SK-N-SH (cell line): ENCODE results near the gene PITPNM3. TPM values are rescaled to one million over a fixed set of nuclear protein-coding genes. Genes with fewer than 3 reads are reported as not detected.
A peak's percentile ranks its signal among the peaks of the same experiment; 100 is the strongest.

Source experiments
- CTCF ChIA-PET: fragments of 300-600, 350-600 bp; formaldehyde crosslinking; extraction: SDS; loops from one replicate; lab custom pipeline; 2021; lab: Yijun Ruan, JAX
- POLR2A ChIA-PET: fragments of 350-600 bp; sonication (Branson Sonifier 250); formaldehyde crosslinking; extraction: SDS; loops from one replicate; lab custom pipeline; 2020; ENCODE audit warnings: antibody characterized with exemption, inconsistent platforms; lab: Yijun Ruan, JAX
- DNase-seq: peaks from one replicate; pipeline ENCODE4 v3.0.0; 2012
- H2AFZ ChIP-seq: fragments of 200-600 bp; sonication (generic); 2 replicates; pipeline ENCODE4 v1.8.1; 2016; ENCODE audit warnings: antibody characterized with exemption, mild to moderate bottlenecking, low read depth
- H3F3A ChIP-seq: fragments of 200-600 bp; sonication (generic); replicated peaks from 2 replicates; pipeline ENCODE3; 2016; ENCODE audit warnings: antibody characterized with exemption, mild to moderate bottlenecking; ENCODE audit not compliant: insufficient read depth
- H3K27ac ChIP-seq, 2 experiments: fragments of 200-500 bp in 1 of 2; fragments of 200-600 bp in 1 of 2; sonication (Bioruptor generic) in 1 of 2; sonication (generic), shearing (Covaris generic) in 1 of 2; 2 replicates each; pipeline versions ENCODE4 v1.5.1 to v1.6.1; 2014 to 2016; ENCODE audit warnings: low read depth in 2 of 2, inconsistent platforms in 1 of 2, low read length in 1 of 2, mild to moderate bottlenecking in 1 of 2, mixed read lengths in 1 of 2
- H3K27me3 ChIP-seq: fragments of 200-600 bp; sonication (generic), shearing (Covaris generic); 2 replicates; pipeline ENCODE4 v1.6.1; 2016; ENCODE audit warnings: mixed run types; ENCODE audit not compliant: insufficient read depth
- H3K36me3 ChIP-seq, 2 experiments: fragments of 200-500 bp in 1 of 2; fragments of 200-600 bp in 1 of 2; sonication (Bioruptor generic) in 1 of 2; sonication (generic) in 1 of 2; replicated peaks in 1 of 2; 2 replicates each; pipeline versions ENCODE3 to v1.5.1; 2014 to 2016; ENCODE audit warnings: low read length in 1 of 2, mild to moderate bottlenecking in 1 of 2; ENCODE audit not compliant: insufficient read depth in 2 of 2, control insufficient read depth in 1 of 2
- H3K4me1 ChIP-seq, 2 experiments: fragments of 200-500 bp in 1 of 2; fragments of 200-600 bp in 1 of 2; sonication (Bioruptor generic) in 1 of 2; sonication (generic), shearing (Covaris generic) in 1 of 2; 2 replicates each; pipeline versions ENCODE4 v1.5.1 to v1.6.1; 2014 to 2016; ENCODE audit warnings: low read depth in 1 of 2, low read length in 1 of 2, mixed run types in 1 of 2; ENCODE audit not compliant: insufficient read depth in 2 of 2, control insufficient read depth in 1 of 2
- H3K4me2 ChIP-seq: fragments of 200-600 bp; sonication (generic), shearing (Covaris generic); 2 replicates; pipeline ENCODE4 v1.6.1; 2017; ENCODE audit warnings: mixed run types
- H3K4me3 ChIP-seq, 2 experiments: fragments of 200-500 bp in 1 of 2; fragments of 200-600 bp in 1 of 2; sonication (Bioruptor generic) in 1 of 2; sonication (generic), shearing (Covaris generic) in 1 of 2; 2 replicates each; pipeline versions ENCODE4 v1.5.1 to v1.8.1; 2014 to 2016; ENCODE audit warnings: low read depth in 2 of 2, inconsistent platforms in 1 of 2, low read length in 1 of 2, mild to moderate bottlenecking in 1 of 2, mixed read lengths in 1 of 2, moderate library complexity in 1 of 2
- H3K79me2 ChIP-seq: fragments of 200-600 bp; sonication (generic); 2 replicates; pipeline ENCODE4 v1.8.1; 2017; ENCODE audit warnings: mild to moderate bottlenecking; ENCODE audit not compliant: insufficient read depth
- H3K9ac ChIP-seq: fragments of 200-600 bp; sonication (generic); 2 replicates; pipeline ENCODE4 v1.6.1; 2017; ENCODE audit warnings: mixed run types
- H3K9me2 ChIP-seq: fragments of 200-600 bp; sonication (generic); 2 replicates; pipeline ENCODE4 v1.6.1; 2017; ENCODE audit warnings: mixed run types
- H3K9me3 ChIP-seq: fragments of 200-600 bp; sonication (generic); 2 replicates; pipeline ENCODE4 v1.6.1; 2017; ENCODE audit warnings: mixed run types, mild to moderate bottlenecking, moderate library complexity
- H4K20me1 ChIP-seq: fragments of 200-600 bp; sonication (generic); 2 replicates; pipeline ENCODE4 v1.6.1; 2017; ENCODE audit warnings: mild to moderate bottlenecking, mixed run types; ENCODE audit not compliant: insufficient read depth
- CHD2 ChIP-seq: fragments of 150-350 bp; IDR thresholded peaks from 2 replicates; pipeline ENCODE4 v1.6.1; 2018; ENCODE audit warnings: low read length; ENCODE audit not compliant: partially characterized antibody
- ELF1 ChIP-seq: IDR thresholded peaks from 2 replicates; pipeline ENCODE4 v1.4.0; 2012
- FOSL2 ChIP-seq: IDR thresholded peaks from 2 replicates; pipeline ENCODE4 v1.4.0; 2012; ENCODE audit warnings: low read depth, mild to moderate bottlenecking, moderate library complexity, borderline replicate concordance
- FOXJ3 ChIP-seq: sonication (generic); formaldehyde crosslinking; IDR thresholded peaks from 2 replicates; pipeline ENCODE4 v1.5.1; 2020; ENCODE audit warnings: mild to moderate bottlenecking, missing genetic modification reagents
- FOXM1 ChIP-seq: IDR thresholded peaks from 2 replicates; pipeline ENCODE4 v1.4.0; 2012; ENCODE audit warnings: low read depth, mild to moderate bottlenecking
- GABPA ChIP-seq: IDR thresholded peaks from 2 replicates; pipeline ENCODE4 v1.4.0; 2012; ENCODE audit warnings: low read depth, mild to moderate bottlenecking
- GATA2 ChIP-seq: sonication (generic); formaldehyde crosslinking; IDR thresholded peaks from 2 replicates; pipeline ENCODE4 v1.5.0; 2020; ENCODE audit warnings: mild to moderate bottlenecking, missing genetic modification reagents
- IRF3 ChIP-seq: fragments of 150-350 bp; IDR thresholded peaks from 2 replicates; pipeline ENCODE4 v1.6.1; 2016; ENCODE audit warnings: mild to moderate bottlenecking, low read depth, low read length
- JUND ChIP-seq: IDR thresholded peaks from 2 replicates; pipeline ENCODE4 v1.4.0; 2012
- MAX ChIP-seq: IDR thresholded peaks from 2 replicates; pipeline ENCODE4 v1.4.0; 2012; ENCODE audit warnings: low read depth
- MEF2A ChIP-seq: IDR thresholded peaks from 2 replicates; pipeline ENCODE4 v1.4.0; 2012; ENCODE audit warnings: low read depth, borderline replicate concordance
- MXI1 ChIP-seq: IDR thresholded peaks from 2 replicates; pipeline ENCODE4 v1.6.1; 2012; ENCODE audit warnings: mild to moderate bottlenecking, low read depth, low read length, improper control_type of control experiment
- NRF1 ChIP-seq: IDR thresholded peaks from 2 replicates; pipeline ENCODE4 v1.6.1; 2012; ENCODE audit warnings: low read depth, mild to moderate bottlenecking, low read length
- POLR2AphosphoS5 ChIP-seq: IDR thresholded peaks from 2 replicates; pipeline ENCODE4 v1.6.1; 2012; ENCODE audit warnings: low read depth, low read length
- RCOR1 ChIP-seq: fragments of 150-350 bp; IDR thresholded peaks from 2 replicates; pipeline ENCODE4 v1.6.1; 2017; ENCODE audit warnings: antibody characterized with exemption, low read length
- RFX5 ChIP-seq: IDR thresholded peaks from 2 replicates; pipeline ENCODE4 v1.6.1; 2012; ENCODE audit warnings: mild to moderate bottlenecking, improper control_type of control experiment, low read length
- RXRA ChIP-seq: IDR thresholded peaks from 2 replicates; pipeline ENCODE4 v1.4.0; 2012; ENCODE audit warnings: low read depth, mild to moderate bottlenecking, borderline replicate concordance
- SMC3 ChIP-seq: IDR thresholded peaks from 2 replicates; pipeline ENCODE4 v1.6.1; 2012; ENCODE audit warnings: low read depth, low read length, improper control_type of control experiment
- TAF1 ChIP-seq: IDR thresholded peaks from 2 replicates; pipeline ENCODE4 v1.6.1; 2012; ENCODE audit warnings: low read depth, mild to moderate bottlenecking, low read length, moderate library complexity, borderline replicate concordance
- TCF12 ChIP-seq: IDR thresholded peaks from 2 replicates; pipeline ENCODE4 v1.4.0; 2012
- TEAD4 ChIP-seq: IDR thresholded peaks from 2 replicates; pipeline ENCODE4 v1.4.0; 2012; ENCODE audit warnings: mild to moderate bottlenecking, borderline replicate concordance; ENCODE audit not compliant: insufficient read depth
- YY1 ChIP-seq: IDR thresholded peaks from 2 replicates; pipeline ENCODE4 v1.4.0; 2012; ENCODE audit warnings: low read depth, mild to moderate bottlenecking
- WGBS: methylation state at CpG from one replicate; pipeline ENCODE4 v1.1.6; 2017; ENCODE audit warnings: low lambda C conversion rate; 5-methylcytosine and 5-hydroxymethylcytosine counted together
- polyA plus RNA-seq, 3 experiments: library from polyadenylated mRNA; depleted of rRNA; stranded (reverse); fragments of >200 nt; gene quantifications; 2 replicates each; pipeline ENCODE4 v1.2.3, GENCODE V29; 2012

Gene PITPNM3
- polyA plus RNA-seq, 1 of the 3 experiments (the other 2 are of a cell fraction): 0.82 TPM

- H3K27ac ChIP-seq: peak overlapping the region in 1 of 2 experiments; percentile 34; a peak in 2 of 4 replicates
- CTCF ChIA-PET: interaction anchor here (1.1 to 2.0 kb wide), 3 partner anchors 17 to 31 kb away, joined by 3 to 10 read pairs (median 4); no protein-coding TSS in a partner anchor
- H3K79me2 ChIP-seq: no peaks in the 10 kb centered on the region
- no peaks in the 10 kb centered on the region for H3F3A ChIP-seq
- no peak overlapping the region for H3K9ac ChIP-seq
- H3K4me2 ChIP-seq: no peak overlapping the region
- H3K27me3 ChIP-seq: no peaks in the 10 kb centered on the region
- TF ChIP-seq MEF2A (no peak), NRF1 (no peak), MXI1 (no peak), SMC3 (no peak), POLR2AphosphoS5 (no peak), CHD2 (no peak), TCF12 (no peak), IRF3 (no peak), RCOR1 (no peak), RFX5 (no peak), TEAD4 (no peak), YY1 (no peak)
- no peak overlapping the region for H2AFZ ChIP-seq
- H3K4me3 ChIP-seq: no peak overlapping the region
- 73% methylated on average over 6 of the region's 14 CpGs for WGBS
- no peaks in the 10 kb centered on the region for H3K9me2 ChIP-seq
- DNase-seq: peak; percentile 56
- peaks cover 3 to 17% of the 10 kb centered on the region in 2 experiments; a peak in 2 of 4 replicates for H3K4me1 ChIP-seq
- POLR2A ChIA-PET: interaction anchor here (0.6 to 2.2 kb wide), 3 partner anchors 9 to 1030 kb away, joined by 3 to 11 read pairs (median 3); partner anchors contain the start of gene PIMREG
- peaks cover 0 to 8% of the 10 kb centered on the region in 2 experiments for H3K36me3 ChIP-seq
- H4K20me1 ChIP-seq: no peaks in the 10 kb centered on the region
- H3K9me3 ChIP-seq: no peaks in the 10 kb centered on the region
Measured at GRCh38 chr17:6453279-6454024, 102.9 kb downstream of the PITPNM3 start.

- Histone ChIP-seq H3K79me2 (no peaks in the 10 kb centered on the region), H2AFZ (no peak overlapping the region), H3F3A (no peaks in the 10 kb centered on the region), H3K4me3 (no peak overlapping the region), H3K4me1 (peaks cover 3 to 17% of the 10 kb centered on the region in 2 experiments; a peak in 2 of 4 replicates), H3K4me2 (no peak overlapping the region), H3K9me2 (no peaks in the 10 kb centered on the region), H3K27me3 (no peaks in the 10 kb centered on the region), H3K9me3 (no peaks in the 10 kb centered on the region), H4K20me1 (no peaks in the 10 kb centered on the region), H3K9ac (no peak overlapping the region), H3K36me3 (peaks cover 0 to 8% of the 10 kb centered on the region in 2 experiments), H3K27ac (no peak overlapping the region)
- no peak for DNase-seq
- WGBS: 91% methylated on average over 9 of the region's 10 CpGs
- ChIA-PET POLR2A (interaction anchor here (2.2 kb wide), 1 partner anchor 9 kb away, joined by 11 read pairs; the partner anchor contains the start of gene PIMREG), CTCF (interaction anchor here (1.1 to 2.0 kb wide), 3 partner anchors 20 to 31 kb away, joined by 3 to 10 read pairs (median 5); no protein-coding TSS in a partner anchor)
- TF ChIP-seq TEAD4: no peak
- no peak for TF ChIP-seq FOXM1
- no peak for TF ChIP-seq MXI1
- TF ChIP-seq TAF1: no peak
- TF ChIP-seq IRF3: no peak
- no peak for TF ChIP-seq GABPA
- no peak for TF ChIP-seq GATA2 (CRISPR knock-in tag)
- no peak for TF ChIP-seq SMC3
- no peak for TF ChIP-seq JUND
- no peak for TF ChIP-seq FOSL2
- TF ChIP-seq MAX: no peak
- no peak for TF ChIP-seq ELF1
- no peak for TF ChIP-seq CHD2
- no peak for TF ChIP-seq FOXJ3
- no peak for TF ChIP-seq POLR2AphosphoS5
- no peak for TF ChIP-seq RXRA
- TF ChIP-seq RFX5: no peak
Measured at GRCh38 chr17:6452471-6453266, 103.7 kb downstream of the PITPNM3 start.
